Measurements from ENCODE around the gene FLRT3.

FLRT3 gene

GRCh38 chr20:14342918-14343317 is 5.5 kb upstream of the FLRT3 start:
- TF ChIP-seq GATA2 (IDR thresholded peaks at IDR 0.05; ENCODE audit: low read depth, low read length) (no peak), GATA3 (IDR thresholded peaks at IDR 0.05; ENCODE audit: low read depth, low read length) (no peak)

- TF ChIP-seq GATA3 (IDR thresholded peaks at IDR 0.05; ENCODE audit: low read depth, low read length), result no peak
- TF ChIP-seq GATA2 (IDR thresholded peaks at IDR 0.05; ENCODE audit: low read depth, low read length), result no peak
These were observed 4.4 kb upstream of the FLRT3 start for GRCh38 chr20:14341801-14342200.

GRCh38 chr20:14336686-14337085 is 726 bp downstream of the FLRT3 start:
- TF ChIP-seq GATA3 (IDR thresholded peaks at IDR 0.05; ENCODE audit: low read depth, low read length), result no peak
- TF ChIP-seq GATA2 (IDR thresholded peaks at IDR 0.05; ENCODE audit: low read depth, low read length), result no peak

- no peak for TF ChIP-seq GATA3 (IDR thresholded peaks at IDR 0.05; ENCODE audit: low read depth, low read length)
- no peak for TF ChIP-seq GATA2 (IDR thresholded peaks at IDR 0.05; ENCODE audit: low read depth, low read length)
These were observed 2.4 kb downstream of the FLRT3 start for GRCh38 chr20:14335052-14335451.

- TF ChIP-seq GATA3 (IDR thresholded peaks at IDR 0.05; ENCODE audit: low read depth, low read length), result no peak
- TF ChIP-seq GATA2 (IDR thresholded peaks at IDR 0.05; ENCODE audit: low read depth, low read length), result no peak
These were observed 3.0 kb downstream of the FLRT3 start for GRCh38 chr20:14334306-14334930.

GRCh38 chr20:14333721-14334120 is 3.7 kb downstream of the FLRT3 start:
- TF ChIP-seq GATA3 (IDR thresholded peaks at IDR 0.05; ENCODE audit: low read depth, low read length) (no peak), GATA2 (IDR thresholded peaks at IDR 0.05; ENCODE audit: low read depth, low read length) (no peak)

- no peak for TF ChIP-seq GATA3 (IDR thresholded peaks at IDR 0.05; ENCODE audit: low read depth, low read length)
- TF ChIP-seq GATA2 (IDR thresholded peaks at IDR 0.05; ENCODE audit: low read depth, low read length), result no peak
These were observed 4.5 kb downstream of the FLRT3 start for GRCh38 chr20:14332866-14333265.

GRCh38 chr20:14331646-14332045 is 5.8 kb downstream of the FLRT3 start:
- TF ChIP-seq GATA3 (IDR thresholded peaks at IDR 0.05; ENCODE audit: low read depth, low read length) (no peak), GATA2 (IDR thresholded peaks at IDR 0.05; ENCODE audit: low read depth, low read length) (no peak)

- no peak for TF ChIP-seq GATA3 (IDR thresholded peaks at IDR 0.05; ENCODE audit: low read depth, low read length)
- TF ChIP-seq GATA2 (IDR thresholded peaks at IDR 0.05; ENCODE audit: low read depth, low read length), result no peak
These were observed 17.7 kb downstream of the FLRT3 start for GRCh38 chr20:14319704-14320103.

GRCh38 chr20:14313341-14314020 is 23.9 kb downstream of the FLRT3 start:
- no peak for TF ChIP-seq GATA3 (IDR thresholded peaks at IDR 0.05; ENCODE audit: low read depth, low read length)
- no peak for TF ChIP-seq GATA2 (IDR thresholded peaks at IDR 0.05; ENCODE audit: low read depth, low read length)

GRCh38 chr20:14312001-14312400 is 25.4 kb downstream of the FLRT3 start:
- TF ChIP-seq GATA2 (IDR thresholded peaks at IDR 0.05; ENCODE audit: low read depth, low read length) (no peak), GATA3 (IDR thresholded peaks at IDR 0.05; ENCODE audit: low read depth, low read length) (no peak)

- no peak for TF ChIP-seq GATA3 (IDR thresholded peaks at IDR 0.05; ENCODE audit: low read depth, low read length)
- no peak for TF ChIP-seq GATA2 (IDR thresholded peaks at IDR 0.05; ENCODE audit: low read depth, low read length)
These were observed 26.3 kb downstream of the FLRT3 start for GRCh38 chr20:14310977-14311627.

GRCh38 chr20:14307956-14308355 is 29.5 kb downstream of the FLRT3 start:
- TF ChIP-seq GATA2 (IDR thresholded peaks at IDR 0.05; ENCODE audit: low read depth, low read length) (no peak), GATA3 (IDR thresholded peaks at IDR 0.05; ENCODE audit: low read depth, low read length) (no peak)

GRCh38 chr20:14304472-14304871 is 32.9 kb downstream of the FLRT3 start:
- no peak for TF ChIP-seq GATA2 (IDR thresholded peaks at IDR 0.05; ENCODE audit: low read depth, low read length)
- TF ChIP-seq GATA3 (IDR thresholded peaks at IDR 0.05; ENCODE audit: low read depth, low read length), result no peak

GRCh38 chr20:14303651-14304050 is 33.8 kb downstream of the FLRT3 start:
- TF ChIP-seq GATA3 (IDR thresholded peaks at IDR 0.05; ENCODE audit: low read depth, low read length) (no peak), GATA2 (IDR thresholded peaks at IDR 0.05; ENCODE audit: low read depth, low read length) (no peak)
